K562 (cell line): ENCODE data around the gene TMTC2. TPM values are rescaled to one million over a fixed set of nuclear protein-coding genes. Genes with fewer than 3 reads are reported as not detected.

Source experiments
- ARNT ChIP-seq, 2 experiments: fragments of 450-650 bp; IDR thresholded peaks; 2 replicates each; pipeline ENCODE4 v1.6.1; 2016; ENCODE audit warnings: mild to moderate bottlenecking in 1 of 2
- DPF2 ChIP-seq: fragments of 450-650 bp; IDR thresholded peaks from 2 replicates; pipeline ENCODE4 v1.6.1; 2016
- ETV1 ChIP-seq: fragments of 450-650 bp; conservative IDR thresholded peaks from 2 replicates; pipeline ENCODE4 v1.6.1; 2016; ENCODE audit warnings: missing genetic modification characterization, control low read depth, low read depth, missing compliant biosample characterization
- JUNB ChIP-seq: fragments of 450-650 bp; formaldehyde crosslinking; conservative IDR thresholded peaks from 2 replicates; pipeline ENCODE4 v1.4.0; 2020; ENCODE audit warnings: mild to moderate bottlenecking
- MECOM ChIP-seq: fragments of 250-450 bp; sonication (Bioruptor Pico); IDR thresholded peaks from 2 replicates; pipeline ENCODE4 v1.8.0; 2022; ENCODE audit warnings: inconsistent platforms
- PHF8 ChIP-seq: fragments of 200-600 bp; sonication (generic); IDR thresholded peaks from 2 replicates; pipeline ENCODE4 v1.6.1; 2012; ENCODE audit warnings: mixed run types, mild to moderate bottlenecking, inconsistent platforms, low read length, moderate library complexity, borderline replicate concordance
- POLR3A ChIP-seq: IDR thresholded peaks from 2 replicates; pipeline ENCODE4 v1.6.1; 2011; ENCODE audit warnings: borderline replicate concordance, mild to moderate bottlenecking, moderate library complexity; ENCODE audit not compliant: insufficient read length, insufficient read depth; ENCODE audit errors: extremely low read depth
- STAT5A ChIP-seq: IDR thresholded peaks from 2 replicates; pipeline ENCODE4 v1.6.1; 2012; ENCODE audit warnings: low read length, inconsistent platforms, borderline replicate concordance
- ZNF239 ChIP-seq: fragments of 250-450 bp; sonication (Bioruptor Pico); IDR thresholded peaks from 2 replicates; pipeline ENCODE4 v1.4.0; 2020; ENCODE audit warnings: mild to moderate bottlenecking
- ZNF354B ChIP-seq: fragments of 250-450 bp; sonication (Bioruptor Pico); IDR thresholded peaks from 2 replicates; pipeline ENCODE4 v1.4.0; 2020
- polyA plus RNA-seq, 8 experiments: library from polyadenylated mRNA; depleted of rRNA in 4 of 8; stranded (reverse) in 5 of 8; unstranded in 3 of 8; fragments of >200 nt; fragmentation: Nextera tagmentation in 2 of 8; fragmentation: Illumina TruSeq in 1 of 8; extraction: Ambion mirVana in 2 of 8; extraction: Trizol in 1 of 8; gene quantifications; 2 replicates each; pipeline versions ENCODE4 v1.2.1 to v1.2.3, GENCODE V29; 2011 to 2014; ENCODE audit warnings: inconsistent platforms in 1 of 8, missing spikeins in 1 of 8
- total RNA-seq, 7 experiments: library from RNA; depleted of rRNA in 6 of 7; stranded (reverse); fragments of >200 nt in 6 of 7; fragmentation: Illumina TruSeq in 2 of 7; extraction: Trizol in 2 of 7; gene quantifications; 2 replicates each; pipeline versions ENCODE4 v1.2.1 to v1.2.3, GENCODE V29; 2011 to 2021; ENCODE audit warnings: low replicate concordance in 1 of 7
- TF ChIP-seq, protein P1 (sequence below): sonication (generic); formaldehyde crosslinking; IDR thresholded peaks from 2 replicates; pipeline ENCODE4 v1.8.0; 2022; ENCODE audit warnings: missing genetic modification reagents, mild to moderate bottlenecking, borderline replicate concordance
- TF ChIP-seq, protein P2 (sequence below): sonication (generic); formaldehyde crosslinking; IDR thresholded peaks from 2 replicates; pipeline ENCODE4 v1.8.1; 2023; ENCODE audit warnings: mild to moderate bottlenecking, missing genetic modification reagents
- TF ChIP-seq, protein P3 (sequence below): sonication (generic); formaldehyde crosslinking; IDR thresholded peaks from 2 replicates; pipeline ENCODE4 v1.8.0; 2023; ENCODE audit warnings: mild to moderate bottlenecking, missing genetic modification reagents

Gene TMTC2
- total and polyA plus RNA-seq, 9 of the 15 experiments (the other 6 are each of a cell fraction or from before 2014, with no cell fraction given), result 0.29 to 1.1 (median 0.55) TPM

DNA sequence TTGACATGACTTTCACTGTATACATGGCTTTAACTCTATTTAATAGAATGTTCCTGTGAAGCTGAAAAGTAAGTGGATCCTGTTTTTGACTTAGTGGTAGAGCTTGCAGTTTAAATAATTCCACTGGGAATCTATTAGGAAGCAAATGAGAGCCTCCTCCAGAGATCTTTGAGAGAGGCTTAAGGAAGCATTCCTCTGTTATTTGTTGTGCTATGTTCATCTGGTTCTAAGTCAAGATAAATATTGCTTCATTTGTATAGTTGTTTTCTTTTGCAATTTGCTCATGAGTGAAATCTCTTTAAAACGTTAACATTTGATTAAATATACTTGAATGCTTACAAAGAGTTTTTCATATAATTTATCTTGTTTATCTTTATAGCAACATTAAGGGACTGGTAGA is 70.4 kb downstream of the TMTC2 start (continued):
- TF ChIP-seq, protein P1, sequence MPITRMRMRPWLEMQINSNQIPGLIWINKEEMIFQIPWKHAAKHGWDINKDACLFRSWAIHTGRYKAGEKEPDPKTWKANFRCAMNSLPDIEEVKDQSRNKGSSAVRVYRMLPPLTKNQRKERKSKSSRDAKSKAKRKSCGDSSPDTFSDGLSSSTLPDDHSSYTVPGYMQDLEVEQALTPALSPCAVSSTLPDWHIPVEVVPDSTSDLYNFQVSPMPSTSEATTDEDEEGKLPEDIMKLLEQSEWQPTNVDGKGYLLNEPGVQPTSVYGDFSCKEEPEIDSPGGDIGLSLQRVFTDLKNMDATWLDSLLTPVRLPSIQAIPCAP (CRISPR knock-in tag), result no peak
- TF ChIP-seq ETV1 (tag), result no peak
- TF ChIP-seq, protein P2, sequence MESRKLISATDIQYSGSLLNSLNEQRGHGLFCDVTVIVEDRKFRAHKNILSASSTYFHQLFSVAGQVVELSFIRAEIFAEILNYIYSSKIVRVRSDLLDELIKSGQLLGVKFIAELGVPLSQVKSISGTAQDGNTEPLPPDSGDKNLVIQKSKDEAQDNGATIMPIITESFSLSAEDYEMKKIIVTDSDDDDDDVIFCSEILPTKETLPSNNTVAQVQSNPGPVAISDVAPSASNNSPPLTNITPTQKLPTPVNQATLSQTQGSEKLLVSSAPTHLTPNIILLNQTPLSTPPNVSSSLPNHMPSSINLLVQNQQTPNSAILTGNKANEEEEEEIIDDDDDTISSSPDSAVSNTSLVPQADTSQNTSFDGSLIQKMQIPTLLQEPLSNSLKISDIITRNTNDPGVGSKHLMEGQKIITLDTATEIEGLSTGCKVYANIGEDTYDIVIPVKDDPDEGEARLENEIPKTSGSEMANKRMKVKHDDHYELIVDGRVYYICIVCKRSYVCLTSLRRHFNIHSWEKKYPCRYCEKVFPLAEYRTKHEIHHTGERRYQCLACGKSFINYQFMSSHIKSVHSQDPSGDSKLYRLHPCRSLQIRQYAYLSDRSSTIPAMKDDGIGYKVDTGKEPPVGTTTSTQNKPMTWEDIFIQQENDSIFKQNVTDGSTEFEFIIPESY (CRISPR knock-in tag), result no peak
- no peak for TF ChIP-seq POLR3A
- no peak for TF ChIP-seq ZNF354B
- TF ChIP-seq JUNB (CRISPR knock-in tag), result no peak
- TF ChIP-seq ZNF239 (CRISPR knock-in tag), result no peak
- TF ChIP-seq DPF2, result no peak
- no peak for TF ChIP-seq STAT5A
- TF ChIP-seq, protein P3, sequence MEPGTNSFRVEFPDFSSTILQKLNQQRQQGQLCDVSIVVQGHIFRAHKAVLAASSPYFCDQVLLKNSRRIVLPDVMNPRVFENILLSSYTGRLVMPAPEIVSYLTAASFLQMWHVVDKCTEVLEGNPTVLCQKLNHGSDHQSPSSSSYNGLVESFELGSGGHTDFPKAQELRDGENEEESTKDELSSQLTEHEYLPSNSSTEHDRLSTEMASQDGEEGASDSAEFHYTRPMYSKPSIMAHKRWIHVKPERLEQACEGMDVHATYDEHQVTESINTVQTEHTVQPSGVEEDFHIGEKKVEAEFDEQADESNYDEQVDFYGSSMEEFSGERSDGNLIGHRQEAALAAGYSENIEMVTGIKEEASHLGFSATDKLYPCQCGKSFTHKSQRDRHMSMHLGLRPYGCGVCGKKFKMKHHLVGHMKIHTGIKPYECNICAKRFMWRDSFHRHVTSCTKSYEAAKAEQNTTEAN (CRISPR knock-in tag), result no peak
- no peak for TF ChIP-seq MECOM (CRISPR knock-in tag)
- TF ChIP-seq PHF8, result no peak
- no peak for TF ChIP-seq ARNT (IDR thresholded peaks at IDR 0.05)
- TF ChIP-seq, all 486 proteins: peak for 0
